Immature natural killer cell (primary cell): ENCODE data around the gene POMC. TPM values are rescaled to one million over a fixed set of nuclear protein-coding genes. Genes with fewer than 3 reads are reported as not detected.
"Not testable (repeated sequence)": the region's sequence is repeated elsewhere in the genome, so short reads cannot be mapped to it uniquely, and the experiment has no call there.

Source experiments
- DNase-seq, 3 donors: peaks; one replicate each; pipeline ENCODE4 v3.0.0; 2022; ENCODE audit warnings: mixed read lengths in 1 of 3
- H3K27ac Mint-ChIP-seq, 6 donors: one replicate each; pipeline ENCODE4 v1.8.0; 2020; ENCODE audit warnings: mixed read lengths in 6 of 6, mild to moderate bottlenecking in 5 of 6, inconsistent platforms in 4 of 6, moderate library complexity in 3 of 6
- H3K27me3 Mint-ChIP-seq, 3 donors: one replicate each; pipeline ENCODE4 v1.8.0; 2020 to 2021; ENCODE audit warnings: low read depth in 3 of 3, mild to moderate bottlenecking in 3 of 3, mixed read lengths in 3 of 3, moderate library complexity in 3 of 3, inconsistent platforms in 1 of 3
- H3K36me3 Mint-ChIP-seq, 3 donors: one replicate each; pipeline ENCODE4 v1.8.0; 2020; ENCODE audit warnings: mixed read lengths in 3 of 3, inconsistent platforms in 2 of 3, mild to moderate bottlenecking in 2 of 3
- H3K4me1 Mint-ChIP-seq, 2 donors: one replicate each; pipeline ENCODE4 v1.8.0; 2020; ENCODE audit warnings: inconsistent platforms in 2 of 2, mild to moderate bottlenecking in 2 of 2, mixed read lengths in 2 of 2, moderate library complexity in 1 of 2
- H3K4me3 Mint-ChIP-seq, 5 donors: one replicate each; pipeline ENCODE4 v1.8.0; 2020; ENCODE audit warnings: mild to moderate bottlenecking in 5 of 5, mixed read lengths in 5 of 5, inconsistent platforms in 3 of 5, moderate library complexity in 3 of 5
- H3K9me3 Mint-ChIP-seq, 6 donors: one replicate each; pipeline ENCODE4 v1.8.0; 2020; ENCODE audit warnings: mild to moderate bottlenecking in 6 of 6, mixed read lengths in 6 of 6, inconsistent platforms in 4 of 6, moderate library complexity in 3 of 6
- polyA plus RNA-seq, 3 donors: library from polyadenylated mRNA; unstranded; fragments of 300-500 nt; fragmentation: Illumina TruSeq; gene quantifications; one replicate each; pipeline ENCODE4 v1.2.3, GENCODE V29; 2021

Gene POMC
- polyA plus RNA-seq, 3 donors from 2014 or later, result 7.0 to 15.7 (median 12.8) TPM

DNA sequence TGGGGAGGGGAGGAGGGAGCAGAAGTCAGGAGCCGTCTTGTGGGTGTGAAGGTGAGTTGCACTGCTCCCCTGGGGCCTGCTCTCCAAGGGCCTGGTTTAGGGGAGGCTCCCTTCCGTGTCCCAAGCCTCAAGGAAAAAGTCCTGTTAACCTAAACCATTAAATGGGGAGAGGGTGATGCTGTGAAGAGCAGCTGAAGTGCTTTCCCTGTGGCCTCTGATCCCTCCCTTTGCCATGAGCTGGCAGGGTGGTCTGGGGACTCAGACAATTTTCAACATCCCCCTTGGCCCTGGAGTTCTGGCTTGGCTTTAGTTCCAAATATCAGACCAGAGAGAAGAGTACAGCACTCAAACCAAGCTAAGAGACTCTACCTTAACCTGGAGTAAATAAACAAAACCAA is 692 bp upstream of the POMC start:
- Mint-ChIP-seq H3K27me3 (peaks cover 15 to 52% (median 27%) of the 10 kb centered on the region in 3 donors), H3K27ac (no peak overlapping the region), H3K4me3 (peak overlapping the region; percentile 28 to 77 (median 68)), H3K36me3 (no peaks in the 10 kb centered on the region), H3K4me1 (peaks cover 7 to 12% of the 10 kb centered on the region in 2 donors), H3K9me3 (peaks cover 0 to 2% (median 0%) of the 10 kb centered on the region in 6 donors)
- no peak for DNase-seq

DNA sequence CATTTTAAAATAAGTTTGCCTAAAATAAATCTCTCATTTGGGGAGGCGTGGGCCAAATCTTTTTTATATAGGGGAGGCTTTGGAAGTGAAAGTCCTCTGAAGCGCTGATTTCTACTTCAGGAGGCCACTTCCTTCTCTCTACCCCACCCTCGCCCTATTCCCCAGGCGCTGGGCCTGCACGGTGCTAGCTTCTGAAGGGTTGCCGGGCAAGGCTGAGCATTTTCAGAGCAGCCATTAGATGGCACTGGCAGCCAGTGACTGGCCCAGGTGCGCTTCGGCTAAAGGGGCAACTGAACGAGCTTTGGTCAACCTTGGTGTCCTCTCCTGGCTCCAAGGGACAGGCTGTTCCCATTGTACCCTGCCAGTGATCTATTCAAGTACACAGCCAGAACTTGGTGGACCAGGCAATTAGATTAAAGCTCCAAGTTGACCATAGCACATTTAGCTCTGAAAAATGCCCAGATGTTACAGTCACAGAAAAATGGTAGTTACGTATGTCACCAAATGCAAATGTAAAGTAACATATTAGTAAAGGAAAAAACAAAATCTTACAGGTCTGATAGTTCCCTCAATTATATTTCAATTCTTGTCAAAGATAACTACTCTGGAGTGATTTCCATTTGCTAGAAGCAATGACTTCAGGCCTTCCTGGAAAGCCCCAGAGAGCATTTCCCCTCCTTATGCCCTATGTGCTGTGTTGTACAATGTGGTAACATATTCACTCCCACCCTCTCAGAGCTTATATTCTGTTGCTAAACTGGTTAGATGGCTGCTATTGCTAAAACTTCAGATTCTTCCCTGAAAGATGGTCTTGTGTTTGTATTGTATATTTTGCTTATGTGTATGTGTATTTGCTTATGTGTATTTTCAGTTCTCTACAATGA is 2.1 kb downstream of the POMC start:
- peaks cover 13 to 17% of the 10 kb centered on the region in 2 donors for H3K4me1 Mint-ChIP-seq
- no peak for DNase-seq
- peaks cover 12 to 43% (median 29%) of the 10 kb centered on the region in 3 donors for H3K27me3 Mint-ChIP-seq
- H3K27ac Mint-ChIP-seq, result peak overlapping the region in 1 of 6 donors; percentile 43
- peaks cover 0 to 2% (median 0%) of the 10 kb centered on the region in 6 donors for H3K9me3 Mint-ChIP-seq
- no peaks in the 10 kb centered on the region for H3K36me3 Mint-ChIP-seq
- H3K4me3 Mint-ChIP-seq, result peak overlapping the region in 2 of 5 donors; percentile 14 to 28

DNA sequence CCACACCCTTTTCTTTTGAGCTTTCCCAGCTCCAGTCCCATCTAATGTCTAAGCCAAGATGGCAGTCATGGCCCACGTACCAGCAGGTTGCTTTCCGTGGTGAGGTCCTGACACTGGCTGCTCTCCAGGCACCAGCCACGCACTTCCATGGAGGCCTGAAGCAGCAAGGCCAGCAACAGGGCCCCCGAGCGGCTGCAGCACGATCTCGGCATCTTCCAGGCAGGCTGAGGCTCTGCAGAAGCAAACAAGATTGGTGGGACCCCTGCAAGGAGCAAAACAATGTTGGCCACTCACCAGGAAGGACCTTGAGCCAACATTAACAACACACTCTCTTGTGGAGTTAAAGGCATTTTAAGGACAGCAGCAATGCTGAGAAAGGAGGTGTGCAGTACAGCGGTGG is 3.8 kb downstream of the POMC start:
- DNase-seq, result no peak
- Mint-ChIP-seq H3K9me3 (peaks cover 0 to 2% (median 0%) of the 10 kb centered on the region in 6 donors), H3K27me3 (peaks cover 5 to 38% (median 21%) of the 10 kb centered on the region in 3 donors), H3K36me3 (no peaks in the 10 kb centered on the region), H3K27ac (peak overlapping the region in 1 of 6 donors; percentile 48), H3K4me3 (peak overlapping the region in 1 of 5 donors; percentile 46), H3K4me1 (peaks cover 27 to 28% of the 10 kb centered on the region in 2 donors)

DNA sequence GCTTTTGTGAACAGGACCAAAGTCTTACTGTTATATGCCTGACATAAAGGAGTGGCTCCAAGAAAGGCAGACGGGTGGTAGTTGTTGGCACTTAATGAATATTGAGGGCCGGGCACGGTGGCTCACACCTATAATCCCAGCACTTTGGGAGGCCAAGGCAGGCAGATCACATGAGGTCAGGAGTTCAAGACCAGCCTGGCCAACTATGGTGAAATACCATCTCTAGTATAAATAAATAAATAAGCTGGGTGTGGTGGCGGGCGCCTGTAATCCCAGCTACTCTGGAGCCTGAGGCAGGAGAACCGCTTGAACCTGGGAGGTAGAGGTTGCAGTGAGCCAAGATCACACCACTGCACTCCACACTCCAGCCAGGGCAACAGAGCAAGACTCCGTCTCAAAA is 6.3 kb downstream of the POMC start:
- Mint-ChIP-seq H3K27me3 (peaks cover 5 to 25% (median 8%) of the 10 kb centered on the region in 3 donors), H3K4me1 (peaks cover 22 to 23% of the 10 kb centered on the region in 2 donors), H3K27ac (peak overlapping the region; percentile 81 to 92 (median 84)), H3K4me3 (peak overlapping the region; percentile 54 to 73 (median 67))
- not testable (repeated sequence) for DNase-seq, H3K36me3 Mint-ChIP-seq, H3K9me3 Mint-ChIP-seq

DNA sequence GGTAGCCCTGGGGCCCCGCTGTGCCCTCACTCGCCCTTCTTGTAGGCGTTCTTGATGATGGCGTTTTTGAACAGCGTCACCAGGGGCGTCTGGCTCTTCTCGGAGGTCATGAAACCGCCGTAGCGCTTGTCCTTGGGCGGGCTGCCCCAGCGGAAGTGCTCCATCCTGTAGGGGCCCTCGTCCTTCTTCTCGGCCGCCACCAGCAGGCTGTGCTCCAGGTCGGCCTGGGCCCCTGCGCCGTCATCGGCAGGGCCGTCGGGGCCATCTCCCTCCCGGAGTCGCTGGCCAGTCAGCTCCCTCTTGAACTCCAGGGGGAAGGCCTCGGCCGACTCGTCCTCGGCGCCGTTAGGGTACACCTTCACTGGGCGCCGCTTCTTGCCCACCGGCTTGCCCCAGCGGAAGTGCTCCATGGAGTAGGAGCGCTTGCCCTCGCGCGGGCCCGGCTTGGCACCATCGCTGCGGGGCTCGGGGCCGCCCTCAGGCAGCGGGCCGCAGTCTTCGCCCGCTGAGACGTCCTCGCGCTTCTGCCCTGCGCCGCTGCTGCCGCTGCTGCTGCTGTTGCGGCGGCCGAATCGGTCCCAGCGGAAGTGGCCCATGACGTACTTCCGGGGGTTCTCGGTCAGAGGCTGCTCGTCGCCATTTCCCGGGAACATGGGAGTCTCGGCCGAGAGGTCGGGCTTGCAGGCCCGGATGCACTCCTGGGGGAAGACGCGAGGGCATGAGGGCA is 7.2 kb downstream of the POMC start:
- Mint-ChIP-seq H3K4me3 (peak overlapping the region; percentile 69 to 78 (median 77)), H3K36me3 (no peaks in the 10 kb centered on the region), H3K27me3 (peaks cover 2 to 18% (median 5%) of the 10 kb centered on the region in 3 donors), H3K27ac (peak overlapping the region; percentile 81 to 96 (median 89)), H3K9me3 (peaks cover 0 to 2% (median 0%) of the 10 kb centered on the region in 6 donors), H3K4me1 (peaks cover 22% of the 10 kb centered on the region in 2 donors)
- peak; percentile 79 to 85 (median 84) for DNase-seq

DNA sequence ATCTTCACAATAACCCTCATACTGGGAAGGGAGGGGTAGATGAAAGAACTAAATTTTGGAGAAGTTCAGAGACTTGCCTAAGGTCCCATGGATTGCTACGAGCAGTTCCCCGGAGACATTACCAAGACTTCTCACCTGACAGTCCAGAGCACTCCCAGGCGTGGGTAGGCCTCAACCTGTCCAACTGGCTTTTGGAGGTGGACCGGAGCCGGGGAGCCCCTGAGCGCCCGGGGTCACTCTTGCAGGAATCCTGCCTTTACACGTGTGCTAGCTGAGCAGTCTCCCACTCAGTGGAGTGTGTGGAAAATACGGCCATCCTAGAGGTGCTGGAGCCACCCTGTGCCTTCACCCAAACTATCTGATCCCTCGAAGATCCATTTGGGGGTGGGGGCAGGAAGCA is 8.0 kb downstream of the POMC start:
- Mint-ChIP-seq H3K36me3 (peaks cover 0 to 4% (median 0%) of the 10 kb centered on the region in 3 donors), H3K9me3 (no peaks in the 10 kb centered on the region), H3K4me1 (peaks cover 19 to 22% of the 10 kb centered on the region in 2 donors), H3K27ac (peak overlapping the region; percentile 81 to 96 (median 88)), H3K27me3 (peaks cover 2 to 17% (median 5%) of the 10 kb centered on the region in 3 donors), H3K4me3 (peak overlapping the region; percentile 69 to 78 (median 76))
- no peak for DNase-seq

DNA sequence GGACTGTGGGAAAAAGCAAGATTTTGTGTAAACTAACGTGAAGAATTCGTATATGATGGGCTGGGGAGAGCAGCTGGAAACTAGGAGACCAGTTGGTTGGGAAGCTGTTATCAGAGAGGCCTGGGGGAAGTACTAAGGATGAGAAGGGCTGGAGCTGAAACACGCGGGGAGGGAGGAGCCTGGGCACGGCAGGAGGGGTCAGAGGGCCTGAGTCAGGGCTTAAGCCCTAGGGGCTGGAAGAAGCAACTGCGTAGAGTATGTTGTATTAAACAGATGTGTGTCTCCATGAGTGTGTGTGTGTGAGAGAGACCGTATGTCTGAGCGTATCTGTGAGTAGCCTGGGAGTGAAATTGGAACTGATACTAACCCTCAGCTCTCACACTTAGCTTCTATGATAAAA is 8.4 kb downstream of the POMC start:
- peaks cover 2 to 16% (median 5%) of the 10 kb centered on the region in 3 donors for H3K27me3 Mint-ChIP-seq
- H3K4me1 Mint-ChIP-seq, result peaks cover 19 to 22% of the 10 kb centered on the region in 2 donors
- no peaks in the 10 kb centered on the region for H3K9me3 Mint-ChIP-seq

DNA sequence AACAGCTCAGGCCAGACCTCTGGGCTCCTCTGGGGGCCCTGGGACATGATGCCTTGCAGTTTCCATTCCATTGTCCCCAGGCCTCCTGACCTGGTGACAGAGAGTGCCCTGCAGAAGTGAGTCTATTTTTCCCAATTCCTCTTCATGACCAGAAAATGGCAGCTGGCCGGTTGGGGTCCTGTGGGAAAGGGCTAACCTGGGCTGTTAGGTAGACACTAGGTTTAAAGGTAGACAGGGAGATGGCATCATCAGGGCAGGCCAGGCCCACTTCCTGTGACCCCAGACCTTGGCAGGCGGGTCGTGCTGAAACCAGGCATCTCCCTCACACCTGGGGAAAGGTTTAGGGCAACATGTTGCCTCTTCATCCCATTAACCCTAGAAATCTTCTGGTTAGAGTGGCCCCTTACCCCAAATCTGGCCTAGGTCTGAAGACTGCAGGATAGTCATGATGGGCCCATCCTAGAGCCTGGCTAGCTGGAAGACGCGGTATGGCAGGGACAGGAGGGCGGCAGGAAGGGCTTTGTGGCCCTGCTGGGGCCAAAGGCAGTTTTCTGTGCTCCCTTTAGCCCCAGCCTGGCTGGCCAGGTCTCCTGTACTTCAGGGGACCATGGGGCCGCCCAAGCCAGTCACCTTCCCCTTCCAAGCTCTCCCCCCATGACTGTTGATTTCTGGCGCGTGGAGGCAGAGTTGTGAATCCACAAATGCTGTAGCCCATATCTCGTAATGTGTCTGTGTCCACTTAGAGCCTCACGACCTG is 10.1 kb downstream of the POMC start:
- peaks cover 19 to 22% of the 10 kb centered on the region in 2 donors for H3K4me1 Mint-ChIP-seq
- H3K27ac Mint-ChIP-seq, result peak overlapping the region in 1 of 6 donors; percentile 11

More for the DNA sequence above, 8.4 kb downstream of the POMC start:
- no peak for DNase-seq
- H3K4me3 Mint-ChIP-seq, result peak overlapping the region; percentile 26 to 76 (median 67)
- H3K36me3 Mint-ChIP-seq, result peaks cover 0 to 5% (median 0%) of the 10 kb centered on the region in 3 donors
- H3K27ac Mint-ChIP-seq, result peak overlapping the region; percentile 31 to 91 (median 85)

DNA sequence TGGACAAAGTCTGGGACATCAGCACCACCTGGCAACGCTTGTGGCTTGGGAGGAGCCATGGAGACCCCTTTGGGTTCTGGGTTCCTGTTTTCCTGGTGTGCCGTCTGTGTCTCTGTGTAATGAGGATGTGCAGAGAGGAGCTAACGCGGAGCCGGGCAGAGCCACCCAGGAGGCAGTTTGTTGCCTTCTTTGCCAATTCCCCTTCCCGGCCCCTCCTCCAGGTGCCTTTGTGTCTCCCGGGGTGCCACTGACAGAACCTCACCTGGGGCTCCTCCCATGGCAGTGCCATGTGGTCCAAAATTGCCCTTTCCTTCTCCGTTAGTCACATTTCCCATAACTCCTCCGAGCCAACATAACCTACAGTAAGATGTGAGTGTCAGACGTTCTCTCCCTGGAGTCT is 13.0 kb downstream of the POMC start:
- Mint-ChIP-seq H3K4me1 (peaks cover 10 to 12% of the 10 kb centered on the region in 2 donors), H3K27ac (no peak overlapping the region), H3K36me3 (peaks cover 0 to 5% (median 0%) of the 10 kb centered on the region in 3 donors), H3K9me3 (no peaks in the 10 kb centered on the region), H3K27me3 (peaks cover 3 to 5% (median 3%) of the 10 kb centered on the region in 3 donors), H3K4me3 (no peak overlapping the region)
- no peak for DNase-seq

More for the DNA sequence above, 10.1 kb downstream of the POMC start:
- Mint-ChIP-seq H3K27me3 (peaks cover 3 to 10% (median 5%) of the 10 kb centered on the region in 3 donors), H3K9me3 (no peaks in the 10 kb centered on the region), H3K36me3 (peaks cover 0 to 5% (median 0%) of the 10 kb centered on the region in 3 donors), H3K4me3 (no peak overlapping the region)
- no peak for DNase-seq

DNA sequence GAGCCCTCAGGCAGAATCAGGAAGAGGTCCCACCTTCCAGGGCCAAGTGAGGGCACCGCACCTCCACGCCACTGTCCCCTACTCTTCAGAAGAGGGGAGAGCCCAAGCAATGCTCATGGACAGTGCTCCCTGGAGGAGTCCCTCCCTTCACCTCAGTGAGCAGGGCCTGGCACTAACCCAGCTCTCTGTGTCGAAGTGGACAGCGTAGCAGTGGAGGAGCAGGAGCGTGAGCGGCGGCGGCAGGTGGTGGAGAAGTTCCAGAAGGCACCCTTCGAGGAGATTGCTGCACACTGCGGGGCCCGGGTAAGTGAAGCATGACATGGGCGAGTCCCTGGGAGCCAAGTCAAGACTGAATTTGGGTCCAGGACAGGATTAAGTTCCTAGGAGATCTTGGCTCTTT is 16.7 kb downstream of the POMC start:
- Mint-ChIP-seq H3K4me1 (no peaks in the 10 kb centered on the region), H3K36me3 (peaks cover 0 to 5% (median 0%) of the 10 kb centered on the region in 3 donors), H3K4me3 (no peak overlapping the region), H3K27me3 (peaks cover 0 to 5% (median 0%) of the 10 kb centered on the region in 3 donors), H3K9me3 (no peaks in the 10 kb centered on the region), H3K27ac (no peak overlapping the region)
- DNase-seq, result no peak

DNA sequence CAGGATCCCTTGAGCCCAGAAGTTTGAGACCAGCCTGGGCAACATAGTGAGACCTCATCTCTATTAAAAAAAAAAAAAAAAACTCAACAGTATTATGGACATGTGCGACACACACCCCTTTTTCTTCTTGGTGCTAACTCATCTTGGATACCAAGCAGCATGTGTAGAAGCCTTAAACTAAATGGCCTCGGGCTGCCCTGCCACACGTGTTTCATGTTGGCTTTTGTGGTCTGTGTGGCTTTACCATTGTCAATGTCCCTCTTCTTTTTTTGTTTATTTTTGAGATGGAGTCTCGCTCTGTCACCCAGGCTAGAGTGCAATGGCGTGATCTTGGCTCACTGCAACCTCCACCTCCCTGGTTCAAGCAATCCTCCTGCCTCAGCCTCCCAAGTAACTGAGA is 17.4 kb downstream of the POMC start:
- not testable (repeated sequence) for H3K27ac Mint-ChIP-seq, H3K27me3 Mint-ChIP-seq, H3K9me3 Mint-ChIP-seq, H3K36me3 Mint-ChIP-seq, H3K4me1 Mint-ChIP-seq, DNase-seq, H3K4me3 Mint-ChIP-seq

DNA sequence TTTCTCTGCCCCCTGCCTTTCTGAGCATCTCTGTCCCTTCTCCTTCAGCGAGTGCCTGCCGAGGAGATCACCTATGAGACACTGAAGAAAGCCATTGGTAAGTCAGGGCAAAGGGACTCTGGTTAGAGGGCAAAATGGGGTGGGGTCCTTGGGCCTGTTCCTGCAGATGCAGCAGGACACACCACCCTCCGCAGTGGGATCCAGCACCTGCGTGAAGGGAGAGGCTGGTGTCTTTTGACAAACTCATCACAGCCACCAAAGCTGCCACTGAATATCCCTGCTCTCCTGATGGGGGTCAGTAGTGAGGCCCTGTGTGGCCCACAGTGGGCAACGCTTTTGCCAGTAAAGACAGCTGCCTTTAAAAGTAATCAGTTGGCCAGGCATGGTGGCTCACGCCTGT is 18.7 kb downstream of the POMC start:
- no peak overlapping the region for H3K4me3 Mint-ChIP-seq
- H3K36me3 Mint-ChIP-seq, result no peaks in the 10 kb centered on the region
- peaks cover 0 to 4% (median 4%) of the 10 kb centered on the region in 3 donors for H3K27me3 Mint-ChIP-seq
- no peaks in the 10 kb centered on the region for H3K9me3 Mint-ChIP-seq
- no peak for DNase-seq
- no peak overlapping the region for H3K27ac Mint-ChIP-seq
- peaks cover 3 to 7% of the 10 kb centered on the region in 2 donors for H3K4me1 Mint-ChIP-seq

DNA sequence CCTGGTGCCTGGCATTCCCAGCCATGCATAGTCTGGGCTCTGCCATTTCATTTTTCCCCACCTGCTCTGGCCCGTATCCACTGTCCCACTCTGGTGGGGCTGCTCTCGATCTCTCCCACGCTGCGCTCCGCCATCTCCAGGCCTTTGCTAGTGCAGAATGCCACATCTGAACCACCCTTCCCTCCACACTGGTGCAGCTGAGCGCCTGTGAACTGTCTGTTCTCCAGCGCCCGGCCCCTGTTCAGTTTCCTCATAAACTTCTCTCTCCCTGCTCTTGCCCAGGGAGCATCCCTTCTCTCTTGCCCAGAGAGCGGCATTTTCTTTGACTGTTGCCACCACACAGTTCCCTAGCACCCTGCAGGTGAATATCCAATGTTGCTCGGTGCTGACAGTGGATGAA is 21.5 kb downstream of the POMC start:
- Mint-ChIP-seq H3K36me3 (no peaks in the 10 kb centered on the region), H3K4me1 (peaks cover 3 to 7% of the 10 kb centered on the region in 2 donors), H3K4me3 (no peak overlapping the region), H3K27me3 (peaks cover 0 to 11% (median 4%) of the 10 kb centered on the region in 3 donors), H3K9me3 (no peaks in the 10 kb centered on the region), H3K27ac (peak overlapping the region in 2 of 6 donors; percentile 0 to 44)
- no peak for DNase-seq
